Activated naive CD4-positive, alpha-beta T cell treated with anti-CD3 and anti-CD28 coated beads, Interleukin-2, amount 50 U/mL, for 24 hours (primary cell): ENCODE results near the gene LAPTM5.

ENCODE experiments used
- H3K27ac Mint-ChIP-seq: one replicate; pipeline ENCODE4 v1.8.0; 2021; ENCODE audit warnings: mild to moderate bottlenecking, mixed read lengths
- H3K27me3 Mint-ChIP-seq: one replicate; pipeline ENCODE4 v1.8.0; 2021; ENCODE audit warnings: mixed read lengths
- H3K36me3 Mint-ChIP-seq: one replicate; pipeline ENCODE4 v1.8.0; 2021; ENCODE audit warnings: mixed read lengths
- H3K4me1 Mint-ChIP-seq: one replicate; pipeline ENCODE4 v1.8.0; 2021; ENCODE audit warnings: mixed read lengths
- H3K4me3 Mint-ChIP-seq: one replicate; pipeline ENCODE4 v1.8.0; 2021; ENCODE audit warnings: mild to moderate bottlenecking, mixed read lengths
- H3K9me3 Mint-ChIP-seq: one replicate; pipeline ENCODE4 v1.8.0; 2021; ENCODE audit warnings: mixed read lengths

LAPTM5 gene

DNA sequence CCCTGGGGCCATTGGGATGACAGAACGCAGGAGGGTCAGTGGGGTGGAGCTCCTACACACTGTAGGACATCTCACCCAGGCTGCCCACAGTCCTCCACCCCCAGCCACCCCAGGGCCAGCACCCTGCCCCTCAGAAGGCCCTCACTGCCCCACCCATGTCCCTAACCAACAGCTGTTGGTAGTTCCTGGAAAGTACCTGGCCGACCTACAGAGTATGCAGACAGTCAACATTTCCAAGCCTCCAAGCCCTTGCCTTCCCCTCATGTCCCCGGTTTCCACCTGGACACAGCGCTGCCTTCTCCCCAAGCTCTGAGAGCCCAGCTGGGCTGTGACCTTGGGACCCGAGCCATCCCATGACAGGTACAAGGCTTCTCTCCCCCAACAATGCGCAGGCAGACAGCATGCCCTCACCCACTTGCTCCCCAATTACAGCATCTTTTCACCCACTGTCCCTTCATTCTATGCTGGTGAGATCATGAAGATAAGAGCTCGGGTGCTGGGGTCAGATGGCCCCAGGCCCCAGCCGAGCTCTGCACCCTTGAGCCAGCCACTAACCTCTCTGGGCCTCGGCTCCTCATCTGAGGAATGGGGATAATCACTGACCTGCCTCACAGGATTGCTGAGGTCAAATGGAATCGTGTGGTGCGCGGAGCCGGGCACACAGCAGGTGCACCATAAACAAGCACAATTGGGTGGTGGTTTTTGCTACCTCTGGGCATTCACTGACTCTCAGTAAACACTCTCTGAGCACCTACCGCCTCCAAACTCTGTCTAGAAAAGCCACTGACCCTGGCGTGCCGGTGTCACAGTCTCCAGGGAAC lies 11.2 kb downstream of the LAPTM5 start:
- Mint-ChIP-seq H3K36me3 (peaks cover 9% of the 10 kb centered on the region), H3K9me3 (no peaks in the 10 kb centered on the region)

DNA sequence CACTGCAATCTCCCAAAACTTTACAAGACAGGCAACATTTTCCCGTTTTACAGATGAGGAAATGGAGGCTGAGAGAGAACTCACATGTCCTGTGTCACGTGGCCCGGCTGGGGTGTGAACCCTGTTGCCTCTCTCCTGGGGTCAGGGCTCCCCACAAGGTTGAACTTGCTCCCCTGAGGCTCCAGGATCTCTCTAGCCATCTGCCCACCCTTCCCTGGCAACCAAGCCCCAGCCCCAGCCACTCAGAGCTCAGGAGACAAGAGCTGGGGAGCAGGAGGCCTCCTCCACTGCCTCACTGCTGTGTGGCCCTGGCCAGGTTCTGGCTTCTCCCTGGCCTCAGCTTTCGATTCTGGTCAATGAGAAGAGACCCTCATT lies 11.8 kb downstream of the LAPTM5 start:
- Mint-ChIP-seq H3K27ac (peak overlapping the region; percentile 99), H3K4me3 (peak overlapping the region; percentile 71), H3K27me3 (no peaks in the 10 kb centered on the region), H3K9me3 (no peaks in the 10 kb centered on the region), H3K36me3 (peaks cover 9% of the 10 kb centered on the region), H3K4me1 (peaks cover 100% of the 10 kb centered on the region)

More for the DNA sequence above, 11.2 kb downstream of the LAPTM5 start:
- Mint-ChIP-seq H3K27ac (peak overlapping the region; percentile 99), H3K4me1 (peaks cover 99% of the 10 kb centered on the region), H3K4me3 (peak overlapping the region; percentile 91), H3K27me3 (no peaks in the 10 kb centered on the region)

DNA sequence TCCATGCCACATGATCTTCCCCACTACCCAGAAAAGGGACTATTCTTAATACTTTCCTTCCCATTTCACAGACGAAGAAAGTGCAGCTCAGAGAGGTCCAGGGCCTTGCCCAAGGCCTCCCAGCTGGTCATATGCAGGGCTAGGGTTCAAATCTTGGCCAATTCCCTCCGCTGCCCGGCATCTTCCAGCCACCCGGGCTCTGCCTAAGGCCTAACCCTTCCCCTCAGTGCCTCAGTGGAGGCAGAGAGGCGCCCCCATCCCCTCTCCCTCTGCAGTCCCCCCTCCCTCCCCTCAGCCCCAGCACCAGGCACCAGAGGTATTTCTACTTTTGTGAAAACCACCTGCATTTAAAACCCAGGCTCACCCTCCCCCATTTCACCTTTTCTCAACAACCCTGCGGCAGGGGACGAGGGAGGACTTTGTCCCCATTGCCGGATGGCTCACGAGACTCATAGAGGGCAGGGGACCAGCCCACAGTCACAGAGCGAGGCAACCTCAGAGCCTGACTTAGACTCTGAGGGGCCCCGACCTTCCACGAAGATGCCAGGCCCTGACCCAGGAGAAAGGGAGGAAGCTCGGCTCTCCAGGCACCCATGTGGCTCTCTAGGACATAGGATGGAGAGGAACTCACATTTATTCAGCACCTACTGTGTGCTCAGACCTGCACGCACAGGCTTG lies 12.3 kb downstream of the LAPTM5 start:
- Mint-ChIP-seq H3K27ac (peak overlapping the region; percentile 99), H3K27me3 (no peaks in the 10 kb centered on the region), H3K9me3 (no peaks in the 10 kb centered on the region), H3K4me3 (peak overlapping the region; percentile 71), H3K36me3 (peaks cover 9% of the 10 kb centered on the region), H3K4me1 (peaks cover 100% of the 10 kb centered on the region)

DNA sequence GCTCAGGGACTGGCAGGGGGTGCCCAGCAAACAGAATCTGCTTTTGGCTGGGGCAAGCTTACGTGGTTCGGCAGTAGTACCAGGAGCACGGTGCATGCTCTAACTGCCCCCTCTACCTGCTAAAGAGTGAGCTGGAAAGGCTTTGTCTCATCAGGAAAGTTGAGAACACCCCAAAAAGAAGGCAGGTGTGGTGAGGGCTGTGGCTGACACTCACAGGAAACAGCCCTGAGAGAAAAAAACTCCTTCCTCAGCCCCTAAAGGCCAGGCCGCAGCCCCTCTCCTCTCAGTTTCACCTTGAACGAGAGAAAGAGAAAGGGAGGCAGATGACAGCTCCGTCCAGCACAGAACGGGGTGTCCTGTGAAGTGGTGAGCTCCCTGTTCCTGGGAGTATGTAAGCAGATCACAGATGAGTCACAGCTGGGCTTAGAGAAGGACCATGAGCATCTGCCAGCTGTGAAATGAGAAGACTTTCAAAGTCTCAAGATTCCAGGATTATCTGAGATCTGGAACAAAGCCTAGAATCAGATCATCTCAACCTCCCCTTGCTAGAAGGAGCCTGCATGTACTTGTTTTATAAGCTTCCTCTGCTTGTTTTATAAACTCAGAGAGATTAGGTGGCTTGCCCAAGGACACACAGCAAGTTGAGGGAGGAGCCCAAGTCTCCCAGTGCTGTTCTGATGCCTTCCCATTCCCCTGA lies 13.4 kb downstream of the LAPTM5 start:
- H3K27me3 Mint-ChIP-seq, result no peaks in the 10 kb centered on the region
- peaks cover 11% of the 10 kb centered on the region for H3K36me3 Mint-ChIP-seq
- peaks cover 98% of the 10 kb centered on the region for H3K4me1 Mint-ChIP-seq
- peak overlapping the region; percentile 71 for H3K4me3 Mint-ChIP-seq
- H3K9me3 Mint-ChIP-seq, result no peaks in the 10 kb centered on the region
- H3K27ac Mint-ChIP-seq, result peak overlapping the region; percentile 89

DNA sequence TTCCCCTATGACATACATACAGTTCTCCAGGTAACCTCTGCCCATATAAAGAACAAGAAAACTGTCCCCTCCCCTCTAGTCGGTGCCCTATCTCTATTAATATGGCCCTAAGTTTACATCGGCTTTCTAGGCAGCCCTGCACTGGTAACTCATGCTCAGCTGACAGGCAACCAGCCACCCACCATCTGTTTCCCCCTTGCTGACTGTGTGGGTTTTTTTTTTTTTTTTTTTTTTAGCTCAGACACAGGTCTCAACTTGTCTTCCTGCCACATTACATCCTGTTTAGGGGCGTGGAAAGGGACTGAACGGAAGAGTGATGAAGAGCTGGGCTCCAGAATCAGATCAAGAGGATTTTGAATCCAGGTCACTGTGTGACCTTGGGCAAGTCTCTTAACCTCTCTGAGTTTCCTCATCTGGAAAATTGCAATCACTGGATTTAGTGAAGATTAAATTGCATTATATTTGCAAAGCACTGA lies 14.0 kb downstream of the LAPTM5 start:
- Mint-ChIP-seq H3K27ac (peak overlapping the region; percentile 89), H3K36me3 (peaks cover 13% of the 10 kb centered on the region), H3K27me3 (no peaks in the 10 kb centered on the region), H3K4me3 (peak overlapping the region; percentile 71), H3K4me1 (peaks cover 98% of the 10 kb centered on the region), H3K9me3 (no peaks in the 10 kb centered on the region)

DNA sequence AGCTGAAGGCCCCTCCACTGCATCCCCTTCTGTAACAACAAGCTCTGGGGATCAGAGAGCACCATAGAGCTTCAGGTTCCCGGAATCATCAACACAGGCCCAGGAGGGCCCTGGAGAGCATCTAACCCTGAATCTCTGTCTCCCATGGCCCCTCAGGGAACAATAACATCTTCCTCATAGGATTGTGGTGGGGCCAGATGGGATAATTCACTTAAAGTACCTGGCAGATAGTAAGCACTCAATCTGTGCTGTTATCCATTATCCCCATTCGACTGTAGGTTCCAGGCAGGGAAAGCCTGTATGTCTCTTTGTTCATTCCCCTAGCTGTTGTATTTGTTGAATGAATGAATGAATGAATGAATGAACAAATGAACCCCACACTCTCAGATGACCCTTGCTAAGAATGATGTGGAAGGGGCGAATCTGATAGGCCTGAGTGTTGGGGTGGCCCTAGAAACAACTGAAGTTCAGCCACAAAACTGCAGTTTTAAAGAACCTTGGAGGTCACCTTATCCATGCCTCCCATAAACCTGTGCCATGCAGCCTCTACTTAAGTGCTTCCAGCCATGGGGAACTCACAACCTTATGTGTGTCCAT lies 14.5 kb downstream of the LAPTM5 start:
- Mint-ChIP-seq H3K4me3 (peak overlapping the region; percentile 71), H3K27me3 (no peaks in the 10 kb centered on the region), H3K4me1 (peaks cover 98% of the 10 kb centered on the region), H3K27ac (peak overlapping the region; percentile 89), H3K36me3 (peaks cover 18% of the 10 kb centered on the region), H3K9me3 (no peaks in the 10 kb centered on the region)

DNA sequence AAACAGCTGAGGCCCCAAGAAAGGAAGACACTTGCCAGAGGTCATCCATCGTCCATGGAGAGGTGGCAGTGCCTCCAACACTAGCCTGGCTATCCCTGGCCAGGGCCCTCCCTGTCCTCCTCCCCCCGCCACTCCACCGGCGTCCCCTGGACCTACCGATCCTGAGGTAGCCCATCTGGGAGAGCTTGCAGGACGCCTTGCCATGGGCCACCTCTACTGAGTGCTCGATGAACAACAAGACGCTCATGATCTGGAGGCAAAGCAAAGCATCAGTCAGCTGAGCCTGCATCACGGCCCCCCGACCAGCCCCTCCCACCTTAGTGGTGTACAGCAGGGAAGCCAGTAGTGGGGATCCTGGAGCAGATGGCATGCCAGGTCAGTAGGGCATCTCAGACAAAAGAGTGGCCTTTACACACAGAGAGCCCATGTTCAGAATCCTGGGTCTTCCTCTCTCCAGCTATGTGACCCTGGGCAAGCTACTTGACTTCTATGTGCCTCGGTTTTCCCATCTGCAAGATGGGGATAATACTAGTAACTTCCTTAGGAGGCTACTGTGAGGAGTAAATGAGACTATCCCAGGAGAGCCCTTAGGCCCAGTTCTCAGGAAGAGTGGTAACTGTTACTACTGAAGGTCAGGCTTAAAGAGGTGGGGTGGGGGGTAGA lies 15.1 kb downstream of the LAPTM5 start:
- H3K4me1 Mint-ChIP-seq, result peaks cover 94% of the 10 kb centered on the region

DNA sequence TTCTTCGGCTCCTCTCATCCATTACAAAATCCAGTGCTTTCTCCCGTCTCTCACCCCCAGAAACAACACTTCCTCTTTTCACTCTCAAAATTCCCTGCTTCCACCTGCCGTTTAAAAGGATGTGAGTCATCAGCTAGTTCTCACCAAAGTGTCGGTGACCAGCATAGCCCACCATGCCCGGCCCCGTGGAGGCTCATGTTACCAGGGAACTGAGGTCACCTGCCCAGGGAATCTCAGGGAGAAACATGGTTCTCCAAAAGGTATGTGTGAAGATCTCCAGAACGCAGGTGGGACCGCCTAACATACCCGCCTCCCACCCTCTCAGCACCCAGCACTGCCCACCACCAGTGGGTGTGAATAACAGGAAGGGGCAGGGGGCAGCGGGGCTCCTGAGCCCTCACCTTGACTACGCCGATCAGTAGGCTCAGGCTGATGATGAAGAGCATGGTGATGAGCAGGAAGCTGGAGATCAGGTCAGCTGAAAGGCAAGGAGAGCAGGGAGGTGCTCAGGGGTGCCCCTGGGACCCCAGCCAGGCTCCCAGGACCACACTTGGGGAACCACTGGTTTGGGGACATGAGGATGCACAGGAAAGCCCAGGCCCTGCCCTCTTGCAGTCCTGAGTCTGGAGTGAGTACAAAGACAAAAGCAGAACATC lies 16.2 kb downstream of the LAPTM5 start:
- peaks cover 15% of the 10 kb centered on the region for H3K36me3 Mint-ChIP-seq
- H3K27me3 Mint-ChIP-seq, result no peaks in the 10 kb centered on the region
- H3K4me3 Mint-ChIP-seq, result peak overlapping the region; percentile 13
- H3K4me1 Mint-ChIP-seq, result peaks cover 86% of the 10 kb centered on the region
- no peaks in the 10 kb centered on the region for H3K9me3 Mint-ChIP-seq
- peak overlapping the region; percentile 88 for H3K27ac Mint-ChIP-seq

More for the DNA sequence above, 15.1 kb downstream of the LAPTM5 start:
- peaks cover 16% of the 10 kb centered on the region for H3K36me3 Mint-ChIP-seq
- H3K4me3 Mint-ChIP-seq, result peak overlapping the region; percentile 49
- H3K27me3 Mint-ChIP-seq, result no peaks in the 10 kb centered on the region
- H3K27ac Mint-ChIP-seq, result peak overlapping the region; percentile 89
- no peaks in the 10 kb centered on the region for H3K9me3 Mint-ChIP-seq

DNA sequence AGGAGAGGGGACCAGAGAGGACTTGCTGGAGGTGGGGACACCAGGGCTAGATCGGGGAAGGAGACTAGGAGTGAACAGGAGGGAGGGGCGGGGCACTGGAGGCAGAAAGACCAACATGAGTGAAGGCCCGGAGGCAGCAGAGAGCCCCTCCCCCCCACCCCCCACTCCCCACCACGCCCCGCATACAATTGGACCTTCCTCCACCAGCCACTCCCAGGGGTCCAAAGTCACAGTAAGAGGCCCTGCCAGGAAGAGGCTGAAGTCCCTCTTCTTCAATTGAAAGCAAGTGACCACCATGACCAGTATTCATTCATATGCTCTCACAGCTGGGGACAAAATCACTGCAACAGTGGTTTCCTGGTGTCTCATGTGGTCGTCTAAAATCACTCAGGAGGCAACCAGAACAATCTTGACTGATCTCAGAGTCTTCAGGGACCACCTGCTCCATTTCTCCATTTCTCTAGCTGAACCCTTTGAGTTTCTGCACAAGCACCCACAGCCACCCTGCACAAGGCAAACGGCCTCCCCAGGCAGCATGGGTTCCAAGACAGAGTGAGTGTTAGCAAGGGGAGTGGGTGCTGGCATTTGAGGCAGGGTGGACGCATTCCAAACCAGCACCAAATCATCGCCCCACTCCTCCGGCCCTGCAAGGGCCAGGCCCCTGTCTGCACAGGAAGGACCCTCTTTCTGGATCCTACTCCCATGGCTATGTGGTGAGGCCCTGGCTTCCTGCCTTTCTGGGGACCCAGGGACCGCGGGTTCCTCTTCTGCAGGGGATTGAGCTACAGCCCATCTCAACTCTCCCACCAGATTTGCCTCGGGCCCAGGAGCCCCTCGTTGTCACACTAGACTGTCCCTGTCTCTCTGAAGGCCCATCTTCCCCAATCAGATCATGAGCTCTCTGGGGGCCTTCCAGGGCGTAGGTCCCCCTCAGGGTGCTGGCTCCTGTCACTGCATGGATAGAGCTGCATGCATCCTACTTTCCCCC lies 17.0 kb downstream of the LAPTM5 start:
- peaks cover 17% of the 10 kb centered on the region for H3K36me3 Mint-ChIP-seq
- H3K9me3 Mint-ChIP-seq, result no peaks in the 10 kb centered on the region
- H3K4me3 Mint-ChIP-seq, result peak overlapping the region; percentile 13
- peak overlapping the region; percentile 88 for H3K27ac Mint-ChIP-seq
- H3K27me3 Mint-ChIP-seq, result no peaks in the 10 kb centered on the region
- H3K4me1 Mint-ChIP-seq, result peaks cover 78% of the 10 kb centered on the region

DNA sequence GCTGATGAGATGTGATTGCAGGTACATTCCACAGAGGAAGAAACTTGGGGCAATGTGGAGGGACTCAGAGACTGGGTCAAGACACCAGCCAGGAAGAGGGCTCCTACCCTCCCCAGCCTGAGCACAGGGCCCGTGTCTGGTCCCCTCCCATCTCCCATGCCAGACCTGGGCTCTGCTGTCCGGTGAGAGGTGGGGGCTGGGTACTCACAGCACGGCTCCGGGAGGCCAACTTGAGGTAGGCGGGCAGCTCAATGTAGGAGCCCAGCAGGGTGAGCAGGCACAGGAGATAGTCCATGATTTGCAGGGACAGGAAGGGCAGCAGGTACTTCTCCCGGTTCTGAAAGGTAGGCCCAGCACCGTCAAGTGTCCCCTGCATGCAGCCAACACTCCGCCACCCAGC lies 18.0 kb downstream of the LAPTM5 start:
- Mint-ChIP-seq H3K27ac (peak overlapping the region; percentile 35), H3K4me3 (no peak overlapping the region), H3K4me1 (peaks cover 69% of the 10 kb centered on the region), H3K36me3 (peaks cover 18% of the 10 kb centered on the region), H3K27me3 (no peaks in the 10 kb centered on the region), H3K9me3 (no peaks in the 10 kb centered on the region)

DNA sequence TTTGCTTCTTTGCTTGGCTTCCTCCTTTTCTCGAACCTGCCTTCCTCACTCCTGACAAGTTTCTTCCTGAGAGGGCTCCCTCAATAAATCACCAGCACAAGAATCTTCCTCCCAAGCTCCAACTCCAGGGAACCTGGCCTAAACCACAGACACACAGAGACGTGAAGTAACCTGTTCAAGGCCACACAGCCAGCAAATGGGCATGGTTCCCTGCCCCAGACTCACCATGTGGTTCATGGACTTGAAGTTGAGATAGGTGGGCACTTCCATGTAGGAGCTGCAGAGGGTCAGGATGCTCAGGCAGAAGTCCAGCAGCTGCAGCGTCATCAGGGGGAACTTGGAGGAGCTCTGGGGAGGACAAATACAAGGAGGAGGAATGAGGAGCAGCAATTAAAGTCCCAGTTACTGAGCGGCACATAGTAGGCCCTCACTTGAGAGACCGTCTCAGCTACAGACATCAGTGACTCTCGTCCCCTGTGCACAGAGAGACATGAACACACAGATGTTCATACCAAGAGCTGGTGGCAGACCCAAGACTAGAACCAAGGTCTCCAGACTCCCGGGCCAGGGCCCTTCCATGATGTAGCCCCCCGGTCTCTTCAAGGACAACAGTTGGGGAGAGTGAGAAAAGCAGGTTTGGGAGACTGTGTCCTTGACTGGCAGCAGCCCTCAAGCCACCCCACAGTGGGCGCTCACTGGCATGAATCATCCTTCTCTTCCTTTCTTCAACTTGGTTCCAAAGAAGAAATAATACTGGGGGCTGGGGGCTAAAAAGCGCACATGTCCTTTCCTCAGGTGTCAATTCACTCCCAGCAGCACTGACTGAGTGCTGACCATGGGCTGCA lies 18.6 kb downstream of the LAPTM5 start:
- Mint-ChIP-seq H3K36me3 (peaks cover 18% of the 10 kb centered on the region), H3K9me3 (no peaks in the 10 kb centered on the region), H3K27ac (peak overlapping the region; percentile 92), H3K27me3 (no peaks in the 10 kb centered on the region), H3K4me1 (peaks cover 62% of the 10 kb centered on the region), H3K4me3 (no peak overlapping the region)

DNA sequence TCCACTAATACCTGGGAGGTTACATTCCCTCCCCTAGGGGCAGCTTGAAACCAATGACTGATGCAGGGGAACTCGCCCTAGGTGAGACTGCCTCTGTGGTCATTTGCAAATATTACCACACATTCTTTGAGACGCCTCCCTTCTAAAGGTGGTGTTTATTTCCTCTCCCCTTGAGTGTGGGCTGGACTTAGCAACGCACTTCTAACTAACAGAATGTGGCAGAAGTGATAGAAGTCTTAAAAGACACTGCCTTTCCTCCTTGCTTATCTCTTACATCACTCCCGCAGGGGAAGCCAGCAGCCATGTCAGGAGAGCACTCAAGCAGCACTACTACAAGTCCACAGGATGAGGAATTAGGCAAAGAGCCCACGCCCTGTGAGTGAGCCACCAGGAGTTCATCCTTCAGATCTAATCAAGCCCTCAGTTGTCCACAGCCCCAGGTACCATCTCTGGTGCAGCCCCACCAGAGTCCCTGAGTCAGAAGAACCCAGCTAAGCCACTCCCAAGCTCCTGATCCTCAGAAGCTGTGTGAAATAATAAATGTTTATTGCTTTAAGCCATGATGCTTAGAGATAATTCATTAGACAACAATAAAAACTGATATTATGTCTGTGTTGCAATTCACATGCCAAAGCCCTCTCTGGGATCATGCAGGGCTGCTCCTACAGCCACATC lies 19.4 kb downstream of the LAPTM5 start:
- H3K36me3 Mint-ChIP-seq, result peaks cover 21% of the 10 kb centered on the region
- no peaks in the 10 kb centered on the region for H3K27me3 Mint-ChIP-seq
- peaks cover 54% of the 10 kb centered on the region for H3K4me1 Mint-ChIP-seq
- peak overlapping the region; percentile 92 for H3K27ac Mint-ChIP-seq
- H3K9me3 Mint-ChIP-seq, result no peaks in the 10 kb centered on the region
- no peak overlapping the region for H3K4me3 Mint-ChIP-seq
